Measurements from ENCODE around the gene GABRG3.

DNA sequence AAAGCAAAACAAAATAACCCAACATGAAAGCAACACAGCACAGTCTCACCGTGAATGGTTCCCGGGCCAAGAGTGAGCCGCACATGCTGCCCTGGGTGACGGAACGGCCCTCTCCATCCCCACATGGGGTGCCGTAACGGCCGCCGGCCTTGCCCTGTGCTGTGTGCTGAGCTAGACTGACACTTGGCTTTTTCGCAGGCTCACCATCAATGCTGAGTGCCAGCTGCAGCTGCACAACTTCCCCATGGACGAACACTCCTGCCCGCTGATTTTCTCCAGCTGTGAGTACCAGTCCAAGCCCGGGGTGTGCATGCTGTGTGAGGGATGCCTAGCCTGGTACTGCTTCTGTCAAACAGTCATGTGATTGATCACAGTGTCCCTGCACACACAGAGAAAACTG is 357.6 kb downstream of the GABRG3 start:
- TF ChIP-seq, protein P1, sequence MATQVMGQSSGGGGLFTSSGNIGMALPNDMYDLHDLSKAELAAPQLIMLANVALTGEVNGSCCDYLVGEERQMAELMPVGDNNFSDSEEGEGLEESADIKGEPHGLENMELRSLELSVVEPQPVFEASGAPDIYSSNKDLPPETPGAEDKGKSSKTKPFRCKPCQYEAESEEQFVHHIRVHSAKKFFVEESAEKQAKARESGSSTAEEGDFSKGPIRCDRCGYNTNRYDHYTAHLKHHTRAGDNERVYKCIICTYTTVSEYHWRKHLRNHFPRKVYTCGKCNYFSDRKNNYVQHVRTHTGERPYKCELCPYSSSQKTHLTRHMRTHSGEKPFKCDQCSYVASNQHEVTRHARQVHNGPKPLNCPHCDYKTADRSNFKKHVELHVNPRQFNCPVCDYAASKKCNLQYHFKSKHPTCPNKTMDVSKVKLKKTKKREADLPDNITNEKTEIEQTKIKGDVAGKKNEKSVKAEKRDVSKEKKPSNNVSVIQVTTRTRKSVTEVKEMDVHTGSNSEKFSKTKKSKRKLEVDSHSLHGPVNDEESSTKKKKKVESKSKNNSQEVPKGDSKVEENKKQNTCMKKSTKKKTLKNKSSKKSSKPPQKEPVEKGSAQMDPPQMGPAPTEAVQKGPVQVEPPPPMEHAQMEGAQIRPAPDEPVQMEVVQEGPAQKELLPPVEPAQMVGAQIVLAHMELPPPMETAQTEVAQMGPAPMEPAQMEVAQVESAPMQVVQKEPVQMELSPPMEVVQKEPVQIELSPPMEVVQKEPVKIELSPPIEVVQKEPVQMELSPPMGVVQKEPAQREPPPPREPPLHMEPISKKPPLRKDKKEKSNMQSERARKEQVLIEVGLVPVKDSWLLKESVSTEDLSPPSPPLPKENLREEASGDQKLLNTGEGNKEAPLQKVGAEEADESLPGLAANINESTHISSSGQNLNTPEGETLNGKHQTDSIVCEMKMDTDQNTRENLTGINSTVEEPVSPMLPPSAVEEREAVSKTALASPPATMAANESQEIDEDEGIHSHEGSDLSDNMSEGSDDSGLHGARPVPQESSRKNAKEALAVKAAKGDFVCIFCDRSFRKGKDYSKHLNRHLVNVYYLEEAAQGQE (IDR thresholded peaks at IDR 0.05; ENCODE audit: insufficient read depth in 1 of 2, low read depth in 2 of 2, low read length in 2 of 2): no peak
- TF ChIP-seq POLR2AphosphoS5 (IDR thresholded peaks at IDR 0.05; ENCODE audit: low read depth, low read length) (no peak), TAF1 (IDR thresholded peaks at IDR 0.05; ENCODE audit: borderline replicate concordance, insufficient read depth, low read length) (no peak), SIN3A (IDR thresholded peaks at IDR 0.05; ENCODE audit: borderline replicate concordance, insufficient read depth, low read length) (no peak), FOXP2 (optimal IDR thresholded peaks at IDR 0.05; ENCODE audit: borderline replicate concordance, extremely low read depth, extremely low read length, insufficient read depth) (no peak)

Measured in PFSK-1 (cell line).